Measurements from ENCODE around the gene C14orf119.

The C14orf119 gene

DNA sequence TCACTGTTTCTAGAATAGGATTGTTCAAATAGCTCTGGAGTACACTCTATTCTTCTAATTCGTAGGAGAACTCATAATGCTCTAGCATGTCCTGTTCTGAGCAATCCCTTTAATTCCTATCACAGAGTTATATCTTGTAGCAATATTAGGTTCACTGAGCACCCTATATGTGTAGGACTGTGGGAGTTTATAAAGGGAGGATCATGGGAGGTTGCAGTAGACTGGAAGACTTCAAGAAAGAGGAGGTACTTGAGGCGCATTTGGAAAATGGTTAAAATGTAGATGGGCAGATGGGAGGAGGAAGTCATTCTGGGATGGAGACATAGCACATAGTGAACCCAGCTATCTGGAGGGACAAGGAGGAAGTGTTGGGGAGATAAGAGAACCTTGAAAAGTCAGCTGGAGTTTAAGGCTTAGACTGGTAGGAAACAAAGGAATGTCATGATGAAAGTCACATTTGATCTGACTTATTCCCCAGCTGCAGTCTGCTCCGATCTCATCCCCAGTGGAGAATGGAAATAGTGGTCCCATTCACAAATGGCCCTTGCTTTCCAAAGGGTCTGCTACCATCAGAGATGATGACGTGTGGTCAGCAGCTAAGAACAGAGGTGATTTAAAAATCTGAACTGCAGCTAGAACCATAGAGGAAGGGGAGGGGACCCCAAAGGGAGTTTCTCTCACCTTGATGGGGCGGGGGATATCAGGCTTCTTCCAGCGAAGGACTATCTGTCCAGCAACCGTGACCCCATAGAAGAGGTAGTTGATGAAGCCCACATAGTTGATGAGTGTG, 33.9 kb downstream of the C14orf119 start:
- no peak for DNase-seq

DNA sequence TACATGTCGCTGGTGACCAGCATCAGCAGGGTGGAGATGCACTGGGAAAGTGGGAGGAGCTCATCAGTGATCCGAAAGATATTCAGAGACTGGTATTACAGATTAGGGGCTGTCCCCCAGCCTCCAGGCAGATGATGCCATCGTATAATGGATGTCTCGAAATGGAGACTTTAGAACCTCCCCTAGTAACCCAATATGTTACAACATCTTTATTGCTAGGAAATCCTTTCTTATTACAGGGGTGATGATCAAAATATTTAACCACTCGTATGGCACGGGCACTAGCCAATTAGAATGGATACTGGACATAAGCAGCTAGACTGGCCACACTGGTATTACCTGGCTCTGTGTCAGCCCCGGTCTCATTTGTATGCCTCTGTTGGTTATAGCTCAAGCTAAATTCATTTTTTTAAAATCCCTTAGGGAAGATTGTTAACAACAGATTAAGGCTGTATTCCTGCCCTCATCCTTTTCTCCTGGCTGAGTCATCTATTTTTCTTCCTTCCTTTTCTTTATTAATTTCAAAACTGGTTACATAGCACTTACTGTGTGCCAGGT, 34.5 kb downstream of the C14orf119 start:
- no peak for DNase-seq

DNA sequence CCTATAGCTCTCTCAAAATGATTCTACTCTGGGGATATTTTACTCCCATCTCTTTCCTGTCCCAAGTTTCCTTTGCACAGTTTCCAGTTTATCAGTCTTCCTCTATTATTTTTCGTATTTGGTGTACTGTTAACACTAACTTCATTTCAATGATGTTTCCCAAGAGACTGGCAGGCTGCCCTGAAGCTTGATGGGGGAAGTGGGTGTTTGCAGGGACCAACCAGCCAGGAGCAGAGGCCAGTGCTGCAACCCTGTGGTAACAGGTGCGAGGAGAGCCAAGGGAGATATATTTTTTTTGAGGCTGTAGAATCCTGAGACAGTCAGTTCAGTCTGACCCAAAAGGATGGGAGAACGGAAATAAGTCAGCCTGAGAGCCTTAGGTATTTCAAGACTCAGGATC, 35.6 kb downstream of the C14orf119 start:
- DNase-seq, result no peak

DNA sequence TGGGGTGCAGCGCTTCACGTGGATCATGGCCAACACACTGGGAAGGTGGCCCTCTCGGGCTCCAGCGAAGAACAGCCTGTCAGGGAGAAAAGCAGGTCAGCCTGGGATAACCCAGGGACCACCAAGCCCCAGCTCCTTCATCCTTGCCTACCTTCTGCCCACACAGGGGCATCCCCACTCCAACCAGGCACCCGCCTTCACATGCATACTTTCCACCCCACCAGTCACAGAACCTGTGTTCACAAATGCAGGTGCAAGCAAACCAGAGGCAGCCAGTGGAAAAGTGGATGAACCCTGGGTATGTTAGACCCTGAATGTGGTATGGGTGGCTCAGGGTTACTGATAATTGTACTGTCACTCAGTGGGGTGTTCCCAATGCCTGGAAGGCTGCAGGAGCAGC, 36.2 kb downstream of the C14orf119 start:
- DNase-seq, result no peak

DNA sequence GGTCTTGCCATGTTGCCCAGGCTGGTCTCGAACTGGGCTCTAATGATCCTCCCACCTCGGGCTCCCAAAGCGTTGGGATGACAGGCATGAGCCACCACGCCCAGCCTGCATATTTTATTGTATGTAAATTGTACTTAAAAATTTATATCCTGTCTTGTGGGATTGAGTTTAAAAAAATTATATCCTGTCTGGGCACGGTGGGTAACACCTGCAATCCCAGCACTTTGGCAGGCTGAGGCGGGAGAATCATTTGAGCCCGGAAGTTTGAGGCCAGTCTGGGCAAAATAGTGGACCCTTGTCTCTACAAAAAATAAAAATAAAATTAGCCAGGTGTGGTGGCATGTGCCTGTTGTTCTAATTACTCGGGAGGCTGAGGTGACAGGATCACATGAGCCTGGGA, 37.7 kb downstream of the C14orf119 start:
- DNase-seq, result no peak

DNA sequence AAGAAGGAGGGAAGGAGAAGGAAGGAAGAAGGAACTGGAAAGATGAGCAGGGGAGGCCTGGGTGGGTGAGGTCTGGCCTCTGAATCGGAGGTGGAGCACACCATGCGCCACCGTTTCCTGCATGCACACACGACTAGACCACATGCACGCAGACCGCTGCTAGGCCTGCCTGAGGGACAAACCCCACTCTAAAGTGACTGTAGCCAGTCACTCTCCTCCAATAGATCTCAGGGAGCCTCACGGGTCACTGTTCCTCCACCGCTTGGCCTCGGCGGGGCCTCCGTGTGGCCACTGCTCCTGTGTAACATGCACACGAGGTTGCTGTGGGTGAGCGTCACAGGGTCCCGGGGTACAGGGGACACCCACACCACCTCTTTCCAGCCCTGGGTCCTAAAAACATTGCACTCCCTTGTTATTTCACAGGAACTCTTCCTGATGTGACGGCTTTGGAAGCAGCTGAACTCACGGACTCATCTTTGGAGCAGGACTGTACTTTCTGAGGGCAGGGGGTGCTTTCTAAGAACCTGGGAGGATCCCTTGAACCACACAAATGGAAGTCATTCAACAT, 41.3 kb downstream of the C14orf119 start:
- no peak for DNase-seq

DNA sequence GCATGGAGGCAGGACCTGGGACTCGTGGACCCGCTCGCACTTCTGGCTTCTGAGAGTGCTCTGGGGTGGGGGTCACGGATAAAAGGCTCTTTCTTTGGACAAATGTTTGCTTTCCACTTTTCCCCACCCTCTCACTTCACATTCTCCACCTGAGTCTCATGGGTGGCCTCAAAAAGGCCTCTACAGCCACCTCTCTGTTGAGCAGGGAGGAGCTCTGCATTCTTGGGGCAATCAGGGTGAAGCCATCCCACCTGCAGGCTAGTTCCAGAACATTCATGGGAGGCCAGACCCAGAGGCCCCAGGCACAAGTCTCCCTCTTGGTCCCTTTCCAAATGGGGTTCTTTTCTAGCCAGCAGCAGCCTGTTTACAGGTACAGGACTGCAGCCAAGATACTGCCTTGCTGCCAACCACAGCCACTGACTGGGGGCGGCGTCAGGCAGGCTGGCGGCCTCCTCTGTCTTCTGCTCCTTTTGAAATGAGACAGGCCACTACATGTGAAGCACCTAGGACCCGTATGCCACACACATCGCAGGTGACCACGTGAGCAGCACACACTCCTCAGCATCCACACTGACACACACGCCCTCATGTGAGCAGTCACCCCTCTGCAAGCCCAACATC, 42.0 kb downstream of the C14orf119 start:
- no peak for DNase-seq

DNA sequence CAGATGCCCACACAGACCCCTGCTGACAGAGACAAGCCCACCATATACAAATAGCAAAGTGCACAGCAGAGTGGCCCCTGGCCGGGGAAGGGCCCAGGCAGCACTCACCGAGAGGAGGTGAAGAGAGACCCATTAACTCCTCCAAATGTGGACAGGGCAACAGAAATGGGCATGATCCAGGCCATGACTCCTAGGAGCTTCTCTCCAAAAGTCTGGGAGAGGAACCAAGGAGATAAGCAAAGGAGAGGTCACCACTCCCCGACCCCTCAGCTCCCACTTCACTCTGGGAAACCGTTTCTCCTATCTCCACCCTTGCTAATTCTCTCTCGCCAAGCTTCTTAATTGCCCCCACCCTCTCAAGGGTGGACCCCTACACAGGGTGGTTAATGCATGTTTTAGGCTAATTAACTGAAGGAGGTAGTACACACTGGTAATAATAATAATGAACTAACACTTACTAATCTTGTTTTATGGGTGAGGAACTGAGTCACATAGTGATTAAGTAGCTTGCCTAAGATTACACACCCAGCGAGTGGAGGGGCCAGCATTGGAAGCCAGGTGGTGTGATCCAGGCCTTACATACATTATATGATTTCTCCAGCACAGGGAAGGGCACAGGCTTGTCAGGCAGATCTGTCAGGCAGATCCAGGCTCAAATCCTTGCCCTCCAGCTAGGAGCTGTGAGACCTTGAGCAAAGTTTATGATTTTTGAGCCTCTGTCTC, 42.7 kb downstream of the C14orf119 start:
- DNase-seq, result no peak

DNA sequence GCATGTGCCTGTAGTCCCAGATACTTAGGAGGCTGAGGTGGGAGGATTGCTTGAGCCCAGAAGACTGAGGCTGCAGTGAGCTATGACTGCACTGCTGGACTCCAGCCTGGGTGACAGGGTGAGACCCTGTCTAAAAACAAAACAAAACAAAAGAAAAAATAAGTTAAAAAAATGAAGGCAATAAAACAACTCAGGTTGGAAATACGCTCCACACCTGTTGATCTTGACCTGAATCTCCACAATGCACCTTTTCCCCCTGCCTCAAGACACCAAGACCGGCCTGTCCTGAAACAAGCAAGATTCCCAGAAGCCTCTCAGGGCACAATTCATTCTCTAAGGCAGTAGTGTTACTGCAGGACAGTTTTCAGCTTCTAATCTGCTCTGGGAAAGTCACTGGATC, 44.6 kb downstream of the C14orf119 start:
- no peak for DNase-seq

DNA sequence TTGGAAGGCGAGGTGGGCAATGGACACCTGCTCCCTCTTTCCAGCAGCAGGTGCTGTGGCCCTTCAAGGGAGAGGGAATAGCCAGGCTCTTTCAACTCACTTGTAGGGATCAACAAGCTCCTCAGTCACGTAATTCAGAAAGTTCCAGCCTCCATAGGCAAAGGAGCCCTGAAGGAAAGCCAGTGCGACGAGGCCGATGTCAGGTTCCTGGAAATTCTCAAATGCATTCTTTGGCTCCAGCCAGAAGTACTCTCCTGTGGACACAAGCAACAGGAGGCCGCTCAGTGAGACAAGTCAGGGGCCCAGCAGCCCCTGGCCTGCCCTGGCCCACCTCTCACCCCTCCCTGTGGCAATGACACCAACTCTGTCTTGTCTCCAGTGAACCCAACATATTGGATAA, 45.1 kb downstream of the C14orf119 start:
- no peak for DNase-seq

DNA sequence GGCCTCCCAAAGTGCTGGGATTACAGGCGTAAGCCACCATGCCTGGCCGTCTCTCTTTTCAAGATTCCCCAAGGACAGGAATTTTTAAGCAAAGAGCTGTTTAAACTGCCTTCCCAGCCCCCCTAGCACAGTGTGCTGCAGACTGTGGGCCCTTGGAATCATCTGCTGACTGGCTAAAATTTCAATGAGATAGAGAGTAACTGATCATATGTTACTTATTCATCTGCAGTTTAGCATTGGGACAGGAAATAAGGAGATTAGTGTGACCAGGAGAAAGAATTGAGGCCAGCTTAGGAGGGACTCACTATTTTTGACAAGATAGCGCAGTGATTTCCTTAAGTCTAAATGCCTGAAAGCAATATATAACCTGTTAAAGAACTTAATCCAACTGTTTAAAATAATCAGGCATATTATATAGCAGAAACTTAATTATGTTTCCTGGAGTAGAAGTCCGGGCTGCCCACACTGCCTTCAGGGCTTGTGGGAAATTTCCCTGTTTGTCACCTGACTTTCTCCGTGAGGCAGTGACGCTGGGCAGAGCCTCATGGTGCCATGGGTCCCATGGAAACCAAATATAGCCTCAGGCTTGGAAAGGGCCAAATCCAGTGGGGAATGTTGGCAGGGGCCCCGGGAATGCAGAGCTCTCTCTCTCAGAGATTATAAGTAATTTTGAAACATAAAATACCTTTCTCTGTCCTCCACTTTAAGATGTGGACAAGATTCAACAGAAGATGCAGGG, 46.6 kb downstream of the C14orf119 start:
- no peak for DNase-seq

DNA sequence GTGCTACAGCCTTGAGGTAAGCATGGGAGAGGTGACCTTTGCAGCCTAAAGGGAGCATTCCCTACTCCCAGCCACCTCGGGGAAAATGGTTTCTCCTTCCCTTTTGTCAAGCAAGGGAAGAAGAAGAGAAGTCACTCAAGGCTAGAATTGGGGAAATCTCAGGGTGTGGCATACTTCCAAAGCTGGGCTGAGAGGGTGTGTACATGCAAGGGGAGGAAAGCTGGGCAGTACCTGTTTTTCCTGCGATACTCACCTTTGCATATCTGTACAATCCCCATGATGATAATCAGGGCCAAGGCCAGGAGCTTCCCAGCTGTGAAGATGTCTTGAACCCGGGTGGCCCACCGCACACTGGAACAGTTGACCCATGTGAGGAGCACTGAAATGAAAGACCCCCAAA, 47.5 kb downstream of the C14orf119 start:
- DNase-seq, result no peak

DNA sequence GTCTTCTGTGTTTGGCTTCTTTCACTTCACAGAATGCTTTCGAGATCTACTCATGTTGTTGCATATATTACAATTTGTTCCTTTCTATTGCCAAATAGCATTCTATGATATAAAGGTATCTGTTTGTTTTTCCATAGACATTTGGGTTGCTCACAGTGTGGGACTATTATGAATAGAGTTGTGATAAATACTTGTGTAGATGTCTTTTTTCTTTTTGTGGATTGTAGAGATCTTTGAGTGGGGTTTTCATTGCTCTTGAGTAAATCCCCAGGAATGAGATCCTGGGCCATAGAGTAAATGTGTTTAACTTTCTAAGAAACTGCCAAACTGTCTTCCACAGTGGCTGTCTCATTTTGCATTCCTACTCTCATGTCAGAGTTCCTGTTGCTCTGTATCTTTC, 48.6 kb downstream of the C14orf119 start:
- DNase-seq, result no peak

DNA sequence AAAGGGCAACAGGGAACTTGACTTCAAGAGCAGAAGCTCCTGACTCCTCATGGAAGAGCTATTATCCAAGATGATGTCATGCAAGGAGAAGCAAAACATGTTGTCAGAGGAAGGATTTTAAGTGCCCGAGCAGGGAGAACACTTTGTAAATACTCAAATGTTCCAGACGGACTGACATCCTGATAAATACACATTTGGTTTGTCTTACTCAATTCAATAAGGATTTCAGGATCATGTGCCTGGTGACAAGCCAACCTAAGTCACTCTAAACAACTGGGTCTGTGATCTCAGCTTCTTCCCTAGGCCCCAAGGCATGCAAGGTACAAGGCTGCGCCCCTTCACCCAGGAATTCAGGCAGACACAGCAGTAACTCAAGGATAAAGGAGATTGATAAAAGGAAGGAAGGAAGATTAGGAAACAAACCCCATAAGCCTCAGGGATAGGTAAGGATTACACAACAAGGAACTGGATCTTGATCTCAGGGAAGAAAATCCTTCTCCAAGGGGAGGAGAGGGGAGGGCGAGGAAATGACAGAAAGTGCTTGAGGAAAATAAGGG, 50.6 kb downstream of the C14orf119 start:
- DNase-seq, result no peak

DNA sequence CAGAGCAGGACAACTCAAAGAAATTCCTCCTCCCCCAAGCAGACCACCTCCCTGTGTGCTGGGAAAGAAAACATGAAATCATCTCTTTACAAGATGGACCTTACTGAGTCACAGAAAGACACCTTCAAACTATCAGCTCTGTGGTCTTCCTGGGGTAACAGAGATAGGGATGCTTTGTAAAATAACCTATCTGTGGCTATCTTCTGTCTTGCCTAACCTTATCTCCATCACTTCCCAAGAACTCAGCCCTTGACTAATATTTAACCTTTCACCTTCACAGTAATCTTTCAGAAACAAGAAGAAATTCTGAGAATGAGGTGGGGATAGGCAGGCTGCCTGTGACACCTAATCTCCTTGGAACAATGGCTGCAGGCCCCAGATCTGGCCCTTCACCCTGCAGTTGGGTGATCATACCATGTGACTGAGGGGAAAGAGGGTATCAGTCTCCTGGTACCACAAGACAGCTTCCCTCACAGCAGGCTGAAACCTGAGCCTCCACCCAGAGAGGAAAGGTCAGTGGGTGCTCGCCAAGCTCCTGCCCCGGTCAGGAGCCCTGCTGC, 51.1 kb downstream of the C14orf119 start:
- DNase-seq, result no peak

DNA sequence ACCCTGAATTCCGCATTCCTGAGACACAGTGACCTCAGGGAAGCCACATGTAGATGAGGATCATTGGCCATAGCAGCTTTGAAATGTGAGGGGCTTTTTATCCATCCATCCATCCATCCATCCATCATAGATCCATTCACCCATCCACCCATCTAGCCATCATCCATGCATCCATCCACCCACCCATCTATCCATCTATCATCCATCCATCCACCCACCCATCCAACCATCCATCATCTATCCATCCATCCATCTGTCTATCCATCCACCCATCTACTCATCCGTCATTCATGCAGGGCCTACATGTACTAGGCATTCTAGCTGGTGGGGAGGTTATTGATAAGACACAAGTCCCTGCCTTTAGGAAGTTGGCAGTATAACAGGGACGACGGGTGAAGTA, 51.7 kb downstream of the C14orf119 start:
- DNase-seq, result no peak

DNA sequence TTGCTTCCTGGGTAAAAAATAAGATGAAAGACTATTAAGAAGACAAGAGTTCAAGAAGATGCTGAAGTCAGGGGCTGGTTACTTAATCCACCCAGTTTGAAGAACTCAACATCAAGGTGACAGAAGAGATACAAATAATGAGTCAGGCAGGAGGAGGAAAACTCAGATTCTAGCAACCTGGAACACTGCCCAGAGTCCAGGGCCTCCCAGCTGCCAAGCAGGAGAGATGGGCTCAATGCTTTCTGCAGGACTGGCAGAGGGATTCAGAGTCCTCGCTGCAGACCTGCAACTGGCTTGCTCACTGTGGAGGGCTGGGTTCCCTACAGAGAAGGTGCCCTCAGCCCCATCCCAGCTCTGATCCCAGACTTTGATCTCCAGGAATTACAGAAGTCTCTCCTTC, 52.4 kb downstream of the C14orf119 start:
- no peak for DNase-seq

DNA sequence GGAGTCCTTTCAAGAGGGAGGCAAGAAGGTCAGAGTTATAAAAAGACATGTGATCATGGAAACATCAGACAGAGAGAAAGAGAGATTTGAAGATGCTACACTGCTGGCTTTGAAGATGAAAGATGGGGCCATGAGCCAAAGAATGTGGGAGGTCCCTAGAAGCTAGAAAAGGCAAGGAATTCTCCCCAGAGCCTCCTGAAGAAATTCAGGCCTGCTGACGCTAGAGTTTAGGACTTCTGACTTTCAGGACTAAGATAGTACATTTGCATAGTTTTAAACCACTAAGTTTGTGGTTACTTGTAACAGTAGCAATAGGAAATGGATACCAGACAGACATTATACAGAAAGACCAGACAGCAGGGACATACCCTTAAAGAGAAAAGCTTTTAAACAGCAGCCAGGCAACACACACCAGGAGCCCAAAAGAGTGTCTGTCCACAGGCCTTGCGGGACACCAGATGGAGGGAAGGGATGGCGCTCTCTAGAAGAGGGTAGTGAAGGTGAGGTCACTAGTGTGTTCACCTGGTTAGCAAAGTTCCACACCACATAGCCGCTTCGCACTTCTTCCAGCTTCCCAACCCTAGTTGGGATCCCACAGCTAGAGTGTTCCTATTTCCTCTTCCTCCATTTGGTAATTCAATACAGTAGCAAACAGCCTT, 53.4 kb downstream of the C14orf119 start:
- DNase-seq, result no peak

DNA sequence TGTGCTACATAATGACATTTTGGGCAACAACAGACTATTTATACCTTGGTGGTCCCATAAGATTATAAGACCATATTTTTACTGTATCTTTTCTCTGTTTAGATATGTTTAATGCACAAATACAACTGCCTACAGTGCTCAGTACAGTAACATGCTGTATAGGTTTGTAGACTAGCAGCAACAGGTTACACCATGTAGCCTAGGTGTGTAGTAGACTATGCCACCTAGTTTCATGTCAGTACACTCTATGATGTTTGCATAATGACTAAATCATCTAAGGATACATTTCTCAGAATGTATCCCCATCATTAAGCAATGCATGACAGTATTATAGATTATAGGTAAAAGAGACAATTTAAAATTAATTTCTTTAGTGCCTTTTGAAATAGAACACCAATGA, 54.4 kb downstream of the C14orf119 start:
- DNase-seq, result no peak

Data from activated T-cell treated with anti-CD3 and anti-CD28 coated beads, Interleukin-2, amount 50 U/mL, for 1 hour (primary cell).